ENCODE measurements around the gene FXYD6.

Gene FXYD6

DNA sequence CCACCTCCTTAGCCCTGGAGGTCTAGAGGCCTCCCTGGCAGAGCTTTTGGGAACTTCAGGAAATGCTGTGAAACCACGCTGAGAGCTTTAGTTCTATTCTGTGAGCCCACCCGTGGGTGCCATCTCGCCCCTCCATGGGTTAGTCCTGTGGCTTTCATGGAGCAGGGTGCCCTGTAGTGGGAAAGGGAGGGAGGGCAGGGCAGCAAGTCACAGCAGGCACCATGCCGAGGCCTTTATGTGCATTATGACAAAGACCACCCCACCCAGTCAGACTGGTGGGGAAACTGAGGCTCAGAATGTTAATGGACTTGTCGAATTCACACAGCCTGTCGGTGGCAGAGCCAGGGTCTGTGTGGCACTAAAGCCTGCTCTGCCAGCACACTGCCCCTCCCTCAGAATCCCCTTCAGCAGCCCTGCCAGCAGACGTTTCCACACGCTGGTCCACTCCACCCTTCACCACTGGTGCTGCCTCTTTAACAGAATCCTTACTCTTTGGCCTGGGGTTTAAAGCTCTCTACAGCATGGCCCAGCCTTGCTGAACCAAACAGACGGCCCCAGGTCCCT lies 39.3 kb upstream of the FXYD6 start:
- H3K4me1 Mint-ChIP-seq = peaks cover 3% of the 10 kb centered on the region
- no peaks in the 10 kb centered on the region for H3K9me3 Mint-ChIP-seq
- H3K4me3 Mint-ChIP-seq = no peak overlapping the region
- no peak for DNase-seq
- no peak overlapping the region for H3K27ac Mint-ChIP-seq
- H3K36me3 Mint-ChIP-seq = no peaks in the 10 kb centered on the region
- CTCF ChIA-PET = interaction anchor here (0.9 kb wide), 1 partner anchor 11 kb away, joined by 3 read pairs; no protein-coding TSS in a partner anchor
- peaks cover 37% of the 10 kb centered on the region for H3K27me3 Mint-ChIP-seq

DNA sequence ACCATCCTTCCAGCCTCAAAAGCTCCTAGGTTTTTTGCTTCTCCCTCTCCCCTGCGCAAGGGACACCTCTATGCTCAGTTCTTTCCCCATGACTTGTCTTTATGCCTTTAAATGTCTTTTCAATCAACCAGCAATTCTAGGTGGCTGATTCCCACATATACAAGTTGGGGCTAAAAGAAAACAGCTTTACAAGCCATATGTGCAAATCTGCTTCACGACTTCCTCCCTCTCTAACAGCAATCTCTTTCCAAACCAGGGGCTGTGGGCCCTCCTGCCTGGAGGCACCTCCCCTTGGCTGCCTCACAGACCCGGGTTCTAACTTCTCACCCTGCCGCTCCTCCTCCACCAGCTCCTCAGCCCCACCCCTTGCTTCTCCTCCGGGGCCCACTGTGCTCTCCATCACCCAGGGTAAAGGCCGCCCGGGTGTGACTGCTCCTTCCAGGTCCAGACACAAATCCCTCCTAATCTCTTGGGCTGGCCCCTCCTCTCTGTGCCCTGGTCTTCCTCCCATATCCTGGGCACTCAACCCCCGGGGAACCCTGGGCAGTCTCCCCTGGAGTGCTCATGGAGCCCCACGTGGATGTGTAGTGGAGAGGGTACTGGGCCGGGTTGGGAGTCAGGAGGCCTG lies 38.6 kb upstream of the FXYD6 start:
- DNase-seq = no peak
- Mint-ChIP-seq H3K36me3 (no peaks in the 10 kb centered on the region), H3K27me3 (peaks cover 37% of the 10 kb centered on the region), H3K27ac (no peak overlapping the region), H3K4me1 (peaks cover 3% of the 10 kb centered on the region), H3K4me3 (no peak overlapping the region), H3K9me3 (no peaks in the 10 kb centered on the region)
- CTCF ChIA-PET = interaction anchor here (0.6 to 1.0 kb wide), 3 partner anchors 109 to 138 kb away, joined by 3 read pairs; no protein-coding TSS in a partner anchor

DNA sequence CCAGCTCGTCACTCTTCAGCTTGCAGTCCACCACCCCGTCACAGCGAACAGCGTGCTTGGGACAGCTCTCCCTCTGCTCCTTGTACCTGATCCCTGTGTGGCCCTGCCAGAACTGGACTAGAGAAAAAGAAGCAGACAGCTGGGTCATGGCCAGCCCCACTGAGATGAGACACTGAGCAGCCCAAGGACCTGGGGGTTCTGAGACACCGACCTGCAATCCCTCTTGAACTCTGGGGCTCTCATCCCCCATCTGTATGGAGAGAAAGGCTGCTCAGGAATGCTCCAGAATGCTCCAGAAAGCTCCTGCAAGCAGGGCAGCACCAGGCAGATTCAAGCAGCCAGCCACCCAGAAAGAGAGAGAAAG lies 37.9 kb upstream of the FXYD6 start:
- Mint-ChIP-seq H3K4me3 (no peak overlapping the region), H3K27ac (no peak overlapping the region), H3K4me1 (peaks cover under 1% of the 10 kb centered on the region), H3K27me3 (peaks cover 37% of the 10 kb centered on the region), H3K9me3 (no peaks in the 10 kb centered on the region), H3K36me3 (no peaks in the 10 kb centered on the region)
- CTCF ChIA-PET = interaction anchor here (0.6 to 1.7 kb wide), 4 partner anchors 33 to 139 kb away, joined by 3 to 4 read pairs (median 3); no protein-coding TSS in a partner anchor
- DNase-seq = no peak

GRCh38 chr11:117913736-117914397 lies 37.4 kb upstream of the FXYD6 start:
- CTCF ChIA-PET = interaction anchor here (0.7 to 1.7 kb wide), 3 partner anchors 10 to 140 kb away, joined by 3 to 4 read pairs (median 4); no protein-coding TSS in a partner anchor
- Mint-ChIP-seq H3K27me3 (peaks cover 37% of the 10 kb centered on the region), H3K4me3 (no peak overlapping the region), H3K36me3 (no peaks in the 10 kb centered on the region), H3K27ac (no peak overlapping the region), H3K4me1 (no peaks in the 10 kb centered on the region), H3K9me3 (no peaks in the 10 kb centered on the region)
- DNase-seq = no peak

GRCh38 chr11:117912497-117912896 lies 36.0 kb upstream of the FXYD6 start:
- Mint-ChIP-seq H3K27me3 (peaks cover 42% of the 10 kb centered on the region), H3K4me3 (no peak overlapping the region), H3K36me3 (no peaks in the 10 kb centered on the region), H3K27ac (no peak overlapping the region), H3K9me3 (no peaks in the 10 kb centered on the region), H3K4me1 (peaks cover 5% of the 10 kb centered on the region)
- peak; percentile 13 for DNase-seq
- CTCF ChIA-PET = interaction anchor here (1.2 kb wide), 1 partner anchor 35 kb away, joined by 6 read pairs; no protein-coding TSS in a partner anchor

DNA sequence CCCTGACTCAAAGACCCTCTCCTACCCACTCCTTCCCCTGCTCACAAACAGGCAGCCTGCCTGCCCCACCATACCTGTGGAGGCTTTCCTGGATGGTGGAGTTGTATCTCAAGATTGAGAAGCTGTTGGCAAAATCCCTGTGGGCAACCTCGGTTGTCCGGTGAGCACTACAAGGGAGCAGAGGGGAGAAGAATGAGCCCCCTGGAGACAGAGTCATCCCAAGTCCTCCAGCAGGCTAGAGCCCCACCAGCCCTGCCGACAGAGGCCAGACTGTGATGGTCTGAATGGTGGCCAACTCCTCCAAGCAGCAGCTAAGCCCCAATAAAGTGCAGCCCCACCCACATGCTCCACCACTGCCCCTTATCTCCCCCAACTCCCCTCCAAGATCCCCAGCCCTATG lies 35.2 kb upstream of the FXYD6 start:
- peaks cover 8% of the 10 kb centered on the region for H3K4me1 Mint-ChIP-seq
- H3K9me3 Mint-ChIP-seq = no peaks in the 10 kb centered on the region
- H3K27me3 Mint-ChIP-seq = peaks cover 42% of the 10 kb centered on the region
- no peak overlapping the region for H3K4me3 Mint-ChIP-seq
- CTCF ChIA-PET = interaction anchor here (0.8 to 1.2 kb wide), 2 partner anchors 12 to 35 kb away, joined by 3 to 6 read pairs; no protein-coding TSS in a partner anchor
- H3K27ac Mint-ChIP-seq = no peak overlapping the region
- H3K36me3 Mint-ChIP-seq = no peaks in the 10 kb centered on the region
- no peak for DNase-seq

GRCh38 chr11:117910941-117911655 lies 34.6 kb upstream of the FXYD6 start:
- CTCF ChIA-PET = interaction anchor here (0.8 to 1.7 kb wide), 4 partner anchors 10 to 36 kb away, joined by 3 to 6 read pairs (median 3); no protein-coding TSS in a partner anchor
- no peaks in the 10 kb centered on the region for H3K9me3 Mint-ChIP-seq
- no peak overlapping the region for H3K27ac Mint-ChIP-seq
- peak; percentile 4 for DNase-seq
- no peaks in the 10 kb centered on the region for H3K36me3 Mint-ChIP-seq
- no peak overlapping the region for H3K4me3 Mint-ChIP-seq
- H3K27me3 Mint-ChIP-seq = peaks cover 39% of the 10 kb centered on the region
- peaks cover 8% of the 10 kb centered on the region for H3K4me1 Mint-ChIP-seq

GRCh38 chr11:117910525-117910924 lies 34.1 kb upstream of the FXYD6 start:
- CTCF ChIA-PET = interaction anchor here (1.2 to 1.7 kb wide), 2 partner anchors 9 to 37 kb away, joined by 3 read pairs; no protein-coding TSS in a partner anchor
- no peaks in the 10 kb centered on the region for H3K9me3 Mint-ChIP-seq

DNA sequence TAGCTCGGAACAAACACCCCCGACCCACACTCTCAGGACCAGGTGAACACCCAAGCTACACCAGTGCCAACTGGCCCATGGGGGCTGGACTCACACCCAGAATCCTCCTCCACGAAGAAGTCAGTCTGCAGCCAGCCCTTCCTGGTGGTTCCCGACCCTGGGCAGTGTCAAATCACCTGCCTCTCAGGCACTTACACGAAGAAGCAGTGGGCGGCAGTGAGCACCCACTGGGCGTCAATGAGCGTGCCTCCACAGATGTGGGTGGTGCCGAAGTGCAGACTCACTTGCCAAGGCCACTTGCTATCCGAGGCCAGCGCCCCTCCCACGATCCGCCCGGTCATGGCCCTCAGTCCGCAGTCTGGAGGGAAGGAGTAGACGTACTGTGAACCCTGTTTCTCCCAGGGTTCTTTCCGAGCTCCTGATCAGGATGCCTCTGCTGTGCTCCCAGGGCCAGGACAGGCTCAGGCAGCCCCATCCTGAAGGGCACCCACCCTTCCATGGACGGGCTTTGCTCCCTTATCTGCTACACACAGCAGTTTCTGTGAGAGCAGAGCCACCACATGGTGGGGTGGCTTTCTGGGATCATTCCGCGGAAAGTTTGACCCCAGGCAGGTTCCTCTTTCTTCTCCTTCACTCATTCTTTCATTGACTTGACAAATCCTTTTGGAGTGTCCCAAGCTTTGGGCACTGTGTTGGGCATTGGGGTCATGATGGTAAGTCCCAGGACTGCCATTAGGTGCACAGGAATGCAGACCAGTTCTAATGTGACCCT lies 33.3 kb upstream of the FXYD6 start:
- CTCF ChIA-PET = interaction anchor here (1.2 to 1.7 kb wide), 2 partner anchors 8 to 37 kb away, joined by 3 read pairs; no protein-coding TSS in a partner anchor

More at GRCh38 chr11:117910525-117910924, 34.1 kb upstream of the FXYD6 start:
- no peak for DNase-seq
- H3K36me3 Mint-ChIP-seq = no peaks in the 10 kb centered on the region
- peaks cover 8% of the 10 kb centered on the region for H3K4me1 Mint-ChIP-seq
- no peak overlapping the region for H3K4me3 Mint-ChIP-seq
- no peak overlapping the region for H3K27ac Mint-ChIP-seq
- H3K27me3 Mint-ChIP-seq = peaks cover 39% of the 10 kb centered on the region

DNA sequence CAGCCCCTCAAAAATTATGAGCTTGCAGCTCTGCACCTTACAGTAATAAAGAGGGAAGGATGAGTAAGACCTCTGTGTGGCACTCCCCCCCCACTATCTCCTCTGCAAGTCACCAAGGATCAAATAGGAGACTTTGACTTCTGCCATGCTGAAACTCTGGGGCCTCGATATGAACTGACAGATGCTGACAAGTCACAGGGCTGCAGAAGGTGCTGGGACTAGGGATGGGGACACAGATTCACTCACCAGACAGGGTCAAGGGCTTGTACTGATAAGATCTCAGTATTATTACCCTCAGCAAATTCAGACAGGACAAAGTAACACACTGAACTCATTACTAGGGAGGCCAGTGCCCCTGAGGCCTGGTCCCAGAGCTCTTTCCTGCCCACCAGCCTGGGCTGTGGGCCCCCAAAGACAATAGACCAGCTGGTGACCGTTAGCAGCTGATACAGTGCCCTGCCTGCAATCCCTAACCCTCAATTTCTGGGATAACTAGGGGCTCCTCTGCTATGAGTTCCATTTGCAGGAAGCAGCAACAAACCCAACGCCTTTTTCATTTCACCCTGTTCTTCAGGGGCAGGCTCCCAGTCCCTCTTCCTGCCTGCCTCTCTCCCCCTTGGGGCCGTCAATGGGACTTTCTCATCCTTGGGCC lies 32.6 kb upstream of the FXYD6 start:
- no peaks in the 10 kb centered on the region for H3K36me3 Mint-ChIP-seq
- H3K27ac Mint-ChIP-seq = no peak overlapping the region
- peak; percentile 15 for DNase-seq
- peaks cover 8% of the 10 kb centered on the region for H3K4me1 Mint-ChIP-seq
- no peak overlapping the region for H3K4me3 Mint-ChIP-seq
- H3K27me3 Mint-ChIP-seq = peaks cover 31% of the 10 kb centered on the region
- CTCF ChIA-PET = interaction anchor here (1.4 to 2.0 kb wide), 2 partner anchors 38 to 87 kb away, joined by 5 to 9 read pairs; no protein-coding TSS in a partner anchor
- no peaks in the 10 kb centered on the region for H3K9me3 Mint-ChIP-seq

More for the DNA sequence above, 33.3 kb upstream of the FXYD6 start:
- peak; percentile 15 for DNase-seq
- Mint-ChIP-seq H3K27me3 (peaks cover 33% of the 10 kb centered on the region), H3K27ac (no peak overlapping the region), H3K36me3 (no peaks in the 10 kb centered on the region), H3K4me3 (no peak overlapping the region), H3K4me1 (peaks cover 8% of the 10 kb centered on the region), H3K9me3 (no peaks in the 10 kb centered on the region)

GRCh38 chr11:117908109-117908895 lies 31.8 kb upstream of the FXYD6 start:
- CTCF ChIA-PET = interaction anchor here (1.4 to 2.0 kb wide), 2 partner anchors 38 to 86 kb away, joined by 5 to 9 read pairs; no protein-coding TSS in a partner anchor
- Mint-ChIP-seq H3K36me3 (no peaks in the 10 kb centered on the region), H3K27ac (no peak overlapping the region), H3K4me1 (peaks cover 8% of the 10 kb centered on the region), H3K27me3 (peaks cover 30% of the 10 kb centered on the region), H3K4me3 (no peak overlapping the region), H3K9me3 (no peaks in the 10 kb centered on the region)
- DNase-seq = peak; percentile 15

Data from activated naive CD4-positive, alpha-beta T cell treated with anti-CD3 and anti-CD28 coated beads, Interleukin-2, amount 10 ng/mL, durations not matched to agents 7 days and 5 days (primary cell).